ENCODE measurements around the gene RNLS. TPM values are rescaled to one million over a fixed set of nuclear protein-coding genes. Genes with fewer than 3 reads are reported as not detected.

The RNLS gene
- total and polyA plus RNA-seq, 8 donors = 2.5 to 6.4 (median 5.9) TPM

GRCh38 chr10:88316292-88316861 lies 266.7 kb downstream of the RNLS start:
- Histone ChIP-seq H3K27me3 (no peaks in the 10 kb centered on the region), H3K4me3 (no peak overlapping the region), H3K27ac (no peak overlapping the region), H3K4me1 (peaks cover 0 to 5% (median 0%) of the 10 kb centered on the region in 3 donors), H3K9me3 (no peaks in the 10 kb centered on the region), H3K36me3 (no peaks in the 10 kb centered on the region)
- FAIRE-seq = no peak
- intact Hi-C loops (cut with DNase I) = no loop called here
- TF ChIP-seq, protein P1, sequence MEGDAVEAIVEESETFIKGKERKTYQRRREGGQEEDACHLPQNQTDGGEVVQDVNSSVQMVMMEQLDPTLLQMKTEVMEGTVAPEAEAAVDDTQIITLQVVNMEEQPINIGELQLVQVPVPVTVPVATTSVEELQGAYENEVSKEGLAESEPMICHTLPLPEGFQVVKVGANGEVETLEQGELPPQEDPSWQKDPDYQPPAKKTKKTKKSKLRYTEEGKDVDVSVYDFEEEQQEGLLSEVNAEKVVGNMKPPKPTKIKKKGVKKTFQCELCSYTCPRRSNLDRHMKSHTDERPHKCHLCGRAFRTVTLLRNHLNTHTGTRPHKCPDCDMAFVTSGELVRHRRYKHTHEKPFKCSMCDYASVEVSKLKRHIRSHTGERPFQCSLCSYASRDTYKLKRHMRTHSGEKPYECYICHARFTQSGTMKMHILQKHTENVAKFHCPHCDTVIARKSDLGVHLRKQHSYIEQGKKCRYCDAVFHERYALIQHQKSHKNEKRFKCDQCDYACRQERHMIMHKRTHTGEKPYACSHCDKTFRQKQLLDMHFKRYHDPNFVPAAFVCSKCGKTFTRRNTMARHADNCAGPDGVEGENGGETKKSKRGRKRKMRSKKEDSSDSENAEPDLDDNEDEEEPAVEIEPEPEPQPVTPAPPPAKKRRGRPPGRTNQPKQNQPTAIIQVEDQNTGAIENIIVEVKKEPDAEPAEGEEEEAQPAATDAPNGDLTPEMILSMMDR (IDR thresholded peaks at IDR 0.05) = no peak
- DNase-seq = no peak
- no peak for ATAC-seq
- 93 to 95% methylated on average over 4 of the region's 4 CpGs for WGBS, 2 donors

- 97 to 98% methylated on average over 3 of the region's 3 CpGs for WGBS, 2 donors
- Histone ChIP-seq H3K36me3 (no peaks in the 10 kb centered on the region), H3K4me3 (no peak overlapping the region), H3K27me3 (no peaks in the 10 kb centered on the region), H3K4me1 (peaks cover 0 to 5% (median 0%) of the 10 kb centered on the region in 3 donors), H3K9me3 (no peaks in the 10 kb centered on the region), H3K27ac (no peak overlapping the region)
- TF ChIP-seq, protein P1 (IDR thresholded peaks at IDR 0.05) = no peak
- intact Hi-C loops (cut with DNase I) = no loop called here
- DNase-seq (no peak), FAIRE-seq (no peak), ATAC-seq (no peak)
These were observed 267.4 kb downstream of the RNLS start for GRCh38 chr10:88315755-88316154.

DNA sequence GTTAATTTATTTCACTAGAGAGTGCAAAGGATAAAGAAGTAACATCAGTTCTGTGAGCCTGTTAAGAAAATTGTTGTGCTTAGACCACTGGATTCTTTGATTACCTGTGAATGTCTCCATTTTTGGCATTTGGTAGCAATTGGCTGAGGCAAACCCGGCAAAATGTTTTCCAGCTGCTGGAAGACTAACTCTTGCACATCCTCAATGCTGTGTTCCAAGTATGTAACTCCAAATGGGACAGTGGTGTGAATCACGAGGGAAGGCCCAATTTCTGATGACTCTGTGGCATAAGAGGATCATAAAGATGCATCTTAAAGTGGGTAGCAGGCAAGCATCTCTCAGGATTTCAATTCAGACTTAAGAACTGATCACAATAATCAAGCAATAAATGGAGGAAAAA lies 268.8 kb downstream of the RNLS start:
- DNase-seq (no peak), FAIRE-seq (no peak), ATAC-seq (no peak)
- TF ChIP-seq, protein P1 (IDR thresholded peaks at IDR 0.05) = no peak
- Histone ChIP-seq H3K4me3 (no peak overlapping the region), H3K4me1 (peaks cover 0 to 5% (median 0%) of the 10 kb centered on the region in 3 donors), H3K27ac (no peak overlapping the region), H3K27me3 (no peaks in the 10 kb centered on the region), H3K36me3 (no peaks in the 10 kb centered on the region), H3K9me3 (no peaks in the 10 kb centered on the region)
- 81 to 93% methylated on average over 2 of the region's 2 CpGs for WGBS, 2 donors
- intact Hi-C loops (cut with DNase I) = no loop called here

DNA sequence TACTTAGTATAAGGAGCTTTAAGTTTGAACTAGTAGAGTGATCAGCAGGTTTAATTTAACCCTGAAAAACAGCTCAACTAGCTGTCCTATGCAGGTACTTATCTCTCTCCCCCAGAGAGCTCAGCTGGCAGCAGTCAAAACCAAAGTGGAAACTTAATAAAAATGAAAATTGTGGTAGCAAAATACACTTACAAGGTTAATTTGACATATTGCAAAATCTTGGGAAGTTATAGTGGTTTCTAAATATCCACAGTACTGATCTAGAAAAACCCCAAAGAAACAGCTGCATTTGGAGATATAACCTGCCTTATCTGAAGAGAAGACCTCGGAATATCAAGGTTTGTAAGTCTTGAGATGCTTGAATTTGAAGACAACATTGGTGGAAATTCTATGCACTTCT lies 269.2 kb downstream of the RNLS start:
- WGBS, 2 donors = 84 to 100% methylated on average over 1 of the region's 1 CpG
- ATAC-seq (no peak), DNase-seq (no peak), FAIRE-seq (no peak)
- no peaks in the 10 kb centered on the region for H3K9me3 ChIP-seq
- peaks cover 0 to 5% (median 0%) of the 10 kb centered on the region in 3 donors for H3K4me1 ChIP-seq
- no peak overlapping the region for H3K27ac ChIP-seq
- H3K36me3 ChIP-seq = no peaks in the 10 kb centered on the region
- H3K4me3 ChIP-seq = no peak overlapping the region
- H3K27me3 ChIP-seq = no peaks in the 10 kb centered on the region
- intact Hi-C loops (cut with DNase I) = no loop called here
- TF ChIP-seq, protein P1 (IDR thresholded peaks at IDR 0.05) = no peak

GRCh38 chr10:88312855-88313254 lies 270.3 kb downstream of the RNLS start:
- TF ChIP-seq, protein P1 (IDR thresholded peaks at IDR 0.05) = no peak
- intact Hi-C loops (cut with DNase I) = no loop called here
- no peaks in the 10 kb centered on the region for H3K36me3 ChIP-seq
- H3K27ac ChIP-seq = no peak overlapping the region
- no peak for DNase-seq
- no peak for ATAC-seq
- H3K27me3 ChIP-seq = no peaks in the 10 kb centered on the region
- 89 to 94% methylated on average over 2 of the region's 2 CpGs for WGBS, 2 donors
- peak; percentile 92 for FAIRE-seq
- no peak overlapping the region for H3K4me3 ChIP-seq
- H3K4me1 ChIP-seq = peaks cover 0 to 5% (median 0%) of the 10 kb centered on the region in 3 donors
- no peaks in the 10 kb centered on the region for H3K9me3 ChIP-seq
